HG03064 (cell line): ENCODE data around the gene TOX2.
"Not testable (repeated sequence)": the region's sequence is repeated elsewhere in the genome, so short reads cannot be mapped to it uniquely, and the experiment has no call there.

Experiments
- ATAC-seq: cut with Tn5 transposase; IDR thresholded peaks from one replicate; pipeline ENCODE4 v1.9.1; 2021; ENCODE audit warnings: low read depth; ENCODE audit not compliant: unreplicated experiment

The TOX2 gene

GRCh38 chr20:44028868-44029847 is 114.5 kb downstream of the TOX2 start:
- peak; percentile 90 for ATAC-seq

- no peak for ATAC-seq
Observed at GRCh38 chr20:44029848-44030230, 115.2 kb downstream of the TOX2 start.

DNA sequence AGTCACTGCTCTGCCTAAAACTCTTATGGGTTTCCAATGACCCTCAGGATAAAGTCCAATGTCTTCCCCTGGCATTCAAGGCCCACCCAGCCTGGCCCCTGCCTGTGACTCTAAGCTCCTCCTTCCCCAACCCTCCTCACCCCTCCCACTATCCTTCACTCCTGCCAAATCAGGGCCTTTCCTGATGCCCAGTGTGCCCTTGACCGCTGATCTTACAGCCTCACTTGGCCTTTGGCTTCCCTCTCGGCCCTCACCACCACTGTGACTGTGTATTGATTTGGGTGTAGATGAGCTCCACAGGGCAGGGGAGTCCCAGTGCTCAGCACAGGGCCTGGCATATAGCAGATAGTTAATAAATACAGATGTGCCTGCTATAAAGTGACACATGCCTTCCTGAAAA is 115.7 kb downstream of the TOX2 start:
- no peak for ATAC-seq

DNA sequence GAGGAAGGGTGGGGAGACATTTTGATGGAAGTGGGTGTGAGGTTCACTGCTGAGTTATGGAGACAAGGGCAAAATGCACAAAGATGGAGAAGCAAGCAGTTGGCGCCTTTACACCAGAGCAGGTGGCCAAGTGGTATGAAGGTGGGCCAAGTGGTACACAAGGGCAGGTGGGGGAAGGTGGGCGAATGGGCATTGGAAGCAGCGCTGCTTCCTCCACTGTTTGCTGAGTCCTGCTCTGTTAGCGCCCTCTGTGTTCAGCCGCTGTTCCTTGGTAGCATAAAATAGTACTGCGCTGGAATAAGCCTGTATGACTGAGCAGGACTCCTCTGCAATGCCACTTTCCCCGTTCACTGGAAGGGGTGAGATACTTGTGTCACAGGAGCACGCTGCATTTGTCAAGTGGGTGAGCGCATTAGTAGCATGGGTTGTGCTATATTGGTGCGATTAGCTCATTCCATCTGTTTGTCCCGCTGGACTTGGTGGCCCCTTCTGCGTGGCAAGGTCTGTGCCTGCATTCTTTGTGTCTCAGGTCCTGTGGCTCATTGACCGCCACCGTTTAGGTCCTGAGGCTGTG is 116.4 kb downstream of the TOX2 start:
- ATAC-seq, result no peak

DNA sequence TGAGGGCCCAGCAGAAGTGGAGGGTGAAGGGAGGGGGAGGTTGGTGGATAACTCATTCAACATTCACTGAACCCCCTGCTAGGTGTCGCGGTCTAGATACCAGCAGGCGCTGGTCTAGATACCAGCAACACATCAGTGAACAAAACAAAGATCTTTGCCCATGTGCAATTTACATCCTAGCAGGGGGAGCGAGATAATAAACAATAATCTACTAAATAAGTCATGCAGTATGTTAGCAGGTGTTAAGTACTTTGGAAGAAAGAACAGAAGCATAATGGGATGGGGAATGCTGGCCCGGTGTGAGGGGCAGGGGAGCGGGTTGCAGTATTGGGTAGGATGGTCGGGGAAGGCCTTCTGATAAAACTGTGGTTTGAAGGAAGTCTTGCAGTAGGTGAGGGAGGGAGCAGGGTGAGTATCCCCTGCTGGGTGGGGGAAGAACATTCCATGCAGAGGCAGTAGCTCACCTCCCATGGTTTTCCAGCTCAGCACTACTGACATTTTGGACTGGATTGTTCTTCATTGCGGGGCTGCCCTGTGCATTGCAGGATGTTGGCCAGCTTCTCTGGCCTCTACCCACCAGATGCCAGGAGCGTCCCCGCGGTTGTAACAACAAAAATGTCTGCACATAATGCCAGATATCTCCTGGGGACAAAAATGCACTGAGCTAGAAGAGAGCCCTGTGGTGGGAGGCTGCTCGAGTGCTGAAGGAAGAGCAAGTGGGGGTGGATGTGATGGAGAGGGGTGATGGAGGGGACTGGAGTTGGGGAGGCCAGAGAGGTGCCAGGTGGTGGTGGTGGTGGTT is 117.3 kb downstream of the TOX2 start:
- ATAC-seq, result no peak

DNA sequence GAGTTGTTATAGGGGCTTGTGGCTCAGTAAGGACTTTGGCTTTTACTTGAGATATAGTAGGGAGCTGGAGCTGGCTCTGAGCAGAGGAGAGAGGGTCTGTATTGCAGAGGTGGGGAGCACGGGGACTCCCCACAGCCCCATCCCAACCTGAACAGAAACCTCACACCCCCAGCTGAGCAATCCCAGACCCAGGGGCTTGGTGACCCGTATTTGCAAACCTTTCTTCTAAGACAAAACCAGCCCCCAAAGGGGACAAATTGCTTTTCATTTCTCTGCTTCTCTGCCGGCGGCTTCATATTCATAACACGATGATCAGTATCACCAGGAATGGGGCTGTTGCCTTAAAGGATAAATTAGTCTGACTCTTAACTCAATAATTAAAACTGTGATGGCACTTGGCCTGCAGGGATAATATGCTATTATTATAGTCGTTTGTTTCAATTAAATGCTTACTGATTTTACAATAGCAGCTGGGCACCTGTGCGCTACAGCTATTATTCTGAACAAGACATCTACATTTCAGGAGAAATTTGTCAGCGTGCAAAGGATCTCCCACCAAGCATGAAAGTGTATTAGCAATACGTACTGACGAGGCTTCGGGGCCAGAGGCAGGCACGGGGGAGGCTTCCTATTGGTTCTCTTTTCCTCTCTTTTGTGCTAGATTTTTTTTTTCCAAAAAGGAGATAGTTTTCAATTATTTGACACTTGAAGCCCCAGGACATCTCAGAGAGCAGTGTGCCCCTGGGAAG is 118.1 kb downstream of the TOX2 start:
- ATAC-seq, result no peak

DNA sequence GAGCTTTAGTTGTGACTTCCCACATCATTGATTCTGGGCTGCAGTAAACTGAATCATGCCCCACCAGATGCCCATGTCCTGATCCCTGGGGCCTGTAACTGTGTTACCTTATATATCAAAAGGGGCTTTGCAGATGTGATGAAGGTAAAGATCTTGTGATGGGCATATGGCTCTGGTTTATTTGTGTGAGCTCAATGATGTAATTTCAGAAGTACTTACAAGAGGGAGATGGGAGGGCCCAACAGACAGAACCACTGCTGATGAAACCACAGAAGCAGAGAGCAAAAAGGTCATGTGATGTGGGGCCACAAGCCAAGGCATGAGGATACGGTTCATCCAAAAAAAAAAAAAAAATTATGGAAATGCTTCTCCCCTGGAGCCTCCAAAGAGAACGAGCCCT is 118.7 kb downstream of the TOX2 start:
- ATAC-seq, result no peak

DNA sequence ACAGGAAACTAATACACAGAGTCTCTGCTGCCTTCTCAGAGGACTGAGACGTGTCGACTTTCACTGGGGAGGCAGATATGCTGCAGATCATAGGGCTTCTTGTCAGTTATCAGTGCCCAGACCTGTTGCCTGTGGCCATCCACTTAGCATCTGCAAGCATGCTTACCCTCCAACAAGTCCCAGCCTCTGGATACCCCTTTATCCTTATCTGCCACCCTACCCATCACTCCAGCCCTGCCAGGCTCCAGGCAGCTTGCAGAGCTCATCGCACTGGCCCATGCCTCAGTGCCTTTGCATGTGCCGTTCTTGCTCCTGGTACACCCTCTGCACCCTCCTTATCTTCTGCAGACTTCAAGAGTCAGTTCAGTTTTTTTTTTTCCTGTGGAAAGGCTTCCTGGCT is 119.2 kb downstream of the TOX2 start:
- ATAC-seq, result no peak

- no peak for ATAC-seq
Observed at GRCh38 chr20:44034451-44034850, 119.8 kb downstream of the TOX2 start.

DNA sequence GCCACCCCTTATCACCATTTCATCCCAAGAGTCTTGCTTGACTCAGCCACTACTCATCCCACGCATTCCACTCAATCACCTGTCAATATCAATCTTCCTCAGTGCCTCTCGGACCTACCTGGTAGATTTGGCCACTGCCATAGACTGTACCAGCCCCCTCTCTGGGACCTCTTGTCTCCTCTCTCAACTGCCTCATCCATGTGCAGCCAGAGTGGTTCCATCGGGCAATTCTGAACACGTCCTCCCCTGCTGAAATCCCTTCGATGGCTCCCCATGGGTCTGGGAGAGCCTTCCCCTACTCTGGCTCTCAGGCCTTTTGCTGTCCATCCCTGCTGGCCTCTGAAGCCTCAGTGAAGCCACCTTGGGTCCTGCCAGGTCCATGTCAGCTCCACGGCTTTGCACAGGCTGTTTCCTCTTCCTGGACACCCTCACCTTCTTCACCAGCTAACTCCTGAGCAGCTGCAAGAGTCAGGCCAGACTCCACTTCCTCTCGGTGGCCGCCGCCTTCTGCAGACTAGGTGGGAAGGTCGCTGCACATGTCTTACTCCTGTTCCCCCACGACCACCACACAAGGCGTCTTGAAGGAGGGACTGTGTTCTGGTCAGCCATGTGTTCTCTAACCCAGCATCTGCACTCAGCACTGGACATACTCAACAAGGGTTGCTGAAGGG is 120.4 kb downstream of the TOX2 start:
- no peak for ATAC-seq

- no peak for ATAC-seq
Observed at GRCh38 chr20:44035924-44036323, 121.3 kb downstream of the TOX2 start.

GRCh38 chr20:44036441-44036840 is 121.8 kb downstream of the TOX2 start:
- no peak for ATAC-seq

DNA sequence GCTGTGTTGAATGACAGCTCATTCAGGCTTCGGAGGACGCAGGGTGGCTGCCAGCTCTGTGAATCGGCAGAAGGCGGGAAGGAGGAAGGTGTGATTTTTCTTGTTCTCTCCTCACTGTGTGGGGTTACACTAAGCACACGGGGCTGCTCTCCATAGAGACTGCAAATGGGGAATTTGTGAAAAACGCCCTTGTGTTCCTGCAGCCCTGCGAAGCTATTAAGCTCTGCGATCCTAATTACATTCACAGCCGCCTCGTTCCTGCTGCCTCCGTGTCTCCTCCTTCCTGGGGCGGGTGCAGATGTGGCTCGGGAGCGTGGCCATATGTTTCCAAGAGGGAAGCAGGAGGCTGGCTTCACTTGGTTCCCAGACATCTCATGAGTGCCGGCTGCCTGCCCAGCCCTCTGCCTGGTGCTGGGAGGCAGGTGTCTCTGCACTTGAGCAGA is 124.0 kb downstream of the TOX2 start:
- no peak for ATAC-seq

GRCh38 chr20:44039147-44039546 is 124.5 kb downstream of the TOX2 start:
- ATAC-seq, result no peak

GRCh38 chr20:44039741-44040140 is 125.1 kb downstream of the TOX2 start:
- ATAC-seq, result no peak

- ATAC-seq, result no peak
Observed at GRCh38 chr20:44040202-44040915, 125.7 kb downstream of the TOX2 start.

- no peak for ATAC-seq
Observed at GRCh38 chr20:44041001-44041400, 126.3 kb downstream of the TOX2 start.

DNA sequence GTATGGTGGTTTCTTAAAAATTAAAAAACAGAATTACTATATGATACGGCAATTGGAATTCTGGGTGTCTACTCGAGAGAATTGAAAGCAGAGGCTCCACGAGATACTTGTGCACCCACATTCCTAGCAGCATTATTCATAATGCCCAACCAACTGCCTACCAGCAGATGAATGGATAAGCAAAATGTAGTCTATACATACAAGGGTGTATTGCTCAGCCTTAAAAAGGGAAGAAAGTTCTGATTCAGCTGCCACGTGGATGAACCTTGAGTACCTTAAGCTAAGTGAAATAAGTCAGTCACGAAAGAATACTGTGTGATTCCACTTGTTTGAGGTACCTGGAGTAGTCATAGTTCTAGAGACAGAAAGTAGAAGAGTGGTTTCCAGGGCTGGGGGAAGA is 130.1 kb downstream of the TOX2 start:
- not testable (repeated sequence) for ATAC-seq

GRCh38 chr20:44050327-44050726 is 135.7 kb downstream of the TOX2 start:
- ATAC-seq, result no peak
